OCI-M1 (cell line): ENCODE data around the gene NEBL.

ENCODE experiments used
- DNase-seq: peaks from one replicate; lab custom pipeline; 2025; lab: John Stamatoyannopoulos, UW

NEBL gene

DNA sequence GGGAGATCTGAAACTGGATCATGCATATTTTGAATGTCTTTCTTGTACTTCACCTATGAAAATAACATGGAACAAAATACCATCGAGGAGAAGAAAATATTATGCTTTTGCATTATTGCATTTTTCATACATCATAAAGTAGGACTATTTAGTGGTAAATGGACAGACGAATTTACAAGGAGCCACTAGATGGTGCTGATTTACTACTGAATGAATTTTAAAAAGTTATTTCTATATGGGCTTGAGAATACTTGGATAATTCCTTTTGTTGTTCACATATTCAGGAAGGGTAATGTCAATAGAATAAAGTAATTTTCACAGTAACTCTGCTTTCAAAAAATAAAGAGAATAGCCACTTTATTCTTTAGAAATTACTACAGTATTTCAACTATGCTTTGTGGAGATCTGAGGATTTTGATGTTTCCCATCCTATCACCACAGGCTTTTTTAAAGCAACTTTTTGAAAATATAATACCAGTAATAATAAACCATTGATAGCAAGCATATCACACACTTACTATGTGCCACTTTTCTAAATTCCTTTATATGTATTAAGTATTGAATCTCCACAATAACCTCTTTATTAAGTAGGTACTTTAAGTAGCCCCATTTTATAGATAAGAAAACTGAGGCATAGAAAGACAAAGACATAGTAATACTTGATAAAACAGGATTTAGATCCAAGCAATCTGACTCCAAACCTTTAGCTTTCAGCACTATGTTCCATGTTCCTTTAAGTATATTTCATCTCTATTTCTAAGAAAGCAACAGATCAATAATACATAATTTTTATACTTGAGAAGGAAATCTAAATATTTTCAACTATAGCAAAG, 38.6 kb downstream of the NEBL start:
- DNase-seq: peak; percentile 70

DNA sequence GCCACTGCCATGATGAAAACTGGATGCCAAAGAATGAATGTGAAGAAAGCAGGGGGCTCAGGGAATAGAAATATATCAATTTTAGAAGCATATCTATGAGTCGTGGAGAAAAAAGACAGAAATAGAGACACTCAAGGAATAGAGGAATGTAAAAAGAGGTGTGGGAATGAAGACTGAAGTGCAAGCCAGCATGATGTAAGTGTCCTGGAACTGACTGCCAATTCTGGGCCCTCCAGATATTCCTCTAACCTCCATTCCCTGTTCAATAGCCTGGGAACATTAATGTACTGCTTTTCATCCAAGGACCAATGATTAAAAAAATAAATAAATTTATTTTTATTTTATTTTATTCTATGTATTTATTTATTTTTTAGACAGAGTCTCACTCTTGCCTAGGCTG, 40.6 kb downstream of the NEBL start:
- no peak for DNase-seq

DNA sequence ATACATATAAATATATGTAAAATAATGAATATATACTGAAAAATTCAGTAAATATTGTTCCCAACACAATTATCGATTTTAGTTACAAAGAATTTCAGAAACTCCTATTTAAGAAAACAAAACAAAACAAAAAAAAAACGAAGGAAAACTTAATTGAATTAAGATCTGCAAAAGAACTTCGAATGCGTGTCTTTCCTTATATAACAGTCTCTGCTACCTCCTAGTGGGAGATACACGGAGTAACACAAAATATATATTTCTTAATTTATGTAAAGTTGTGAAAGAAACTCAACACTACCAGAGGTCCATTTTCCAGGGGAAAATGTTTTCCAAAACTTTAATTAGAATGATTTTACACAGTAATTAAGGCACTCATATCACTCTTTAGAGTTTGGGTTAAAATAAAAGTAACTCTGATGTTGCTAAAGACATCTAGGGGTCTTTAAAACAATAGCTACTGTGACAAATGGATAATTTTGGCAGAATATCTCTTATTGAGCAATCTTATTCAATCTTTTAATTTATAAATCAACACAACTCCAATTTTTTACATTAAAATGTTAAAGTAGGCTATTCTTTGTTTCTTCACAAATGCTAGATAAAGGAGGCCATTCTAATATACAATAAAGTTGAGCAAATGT, 41.6 kb downstream of the NEBL start:
- DNase-seq: peak; percentile 66

DNA sequence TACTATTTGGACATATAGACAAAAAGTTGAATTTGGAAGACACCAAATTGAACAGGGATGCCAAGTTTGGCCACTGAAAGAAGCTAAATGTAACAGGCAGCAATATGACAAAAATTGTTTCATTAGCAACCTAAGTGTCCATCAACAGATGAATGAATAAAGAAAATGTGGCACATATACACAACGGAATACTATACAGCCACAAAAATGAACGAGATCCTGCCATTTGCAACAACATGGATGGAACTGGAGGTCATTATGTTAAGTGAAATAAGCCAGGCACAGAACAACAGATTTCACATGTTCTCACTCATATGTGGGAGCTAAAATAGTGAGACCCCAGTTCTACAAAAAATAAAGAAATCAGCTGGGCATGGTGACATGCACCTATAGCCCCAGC, 43.8 kb downstream of the NEBL start:
- no peak for DNase-seq

DNA sequence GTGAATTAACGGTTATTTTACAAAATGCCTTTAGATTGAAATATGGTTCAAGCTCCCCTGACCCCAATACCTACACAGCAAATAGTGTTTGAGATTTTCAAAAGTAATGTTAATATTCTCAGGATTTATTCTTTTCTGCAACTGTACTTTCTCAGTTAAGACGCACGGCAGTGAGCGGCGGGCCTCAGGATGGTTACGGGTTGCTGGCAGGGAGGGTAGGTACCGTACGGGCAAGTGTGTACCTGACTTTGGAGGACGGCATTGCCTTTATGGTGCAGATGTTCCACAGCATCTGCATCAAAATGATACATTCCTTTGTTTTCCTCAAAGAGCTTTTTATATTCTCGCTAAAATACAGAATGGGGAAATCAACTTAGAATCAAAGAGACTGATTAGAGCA, 44.8 kb downstream of the NEBL start:
- DNase-seq: no peak

DNA sequence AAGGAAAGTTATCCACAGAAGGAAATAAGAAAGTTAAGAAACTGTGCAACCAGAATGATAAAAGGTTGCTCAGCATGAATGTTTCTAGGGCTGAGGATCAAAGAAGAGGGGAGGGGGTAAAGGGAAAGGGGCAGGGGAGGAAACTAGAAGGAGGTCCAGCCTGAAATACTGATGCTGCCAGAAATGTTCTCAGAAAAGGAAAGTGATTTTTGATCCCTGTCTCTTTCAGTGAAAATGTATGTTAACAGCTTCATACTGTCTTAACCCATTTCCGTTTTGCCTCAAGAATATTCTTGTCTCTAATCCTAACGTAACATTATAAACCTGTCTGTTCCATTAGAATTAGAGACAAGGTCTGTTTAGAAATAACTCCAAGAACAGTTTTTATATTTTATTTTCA, 49.6 kb downstream of the NEBL start:
- no peak for DNase-seq

DNA sequence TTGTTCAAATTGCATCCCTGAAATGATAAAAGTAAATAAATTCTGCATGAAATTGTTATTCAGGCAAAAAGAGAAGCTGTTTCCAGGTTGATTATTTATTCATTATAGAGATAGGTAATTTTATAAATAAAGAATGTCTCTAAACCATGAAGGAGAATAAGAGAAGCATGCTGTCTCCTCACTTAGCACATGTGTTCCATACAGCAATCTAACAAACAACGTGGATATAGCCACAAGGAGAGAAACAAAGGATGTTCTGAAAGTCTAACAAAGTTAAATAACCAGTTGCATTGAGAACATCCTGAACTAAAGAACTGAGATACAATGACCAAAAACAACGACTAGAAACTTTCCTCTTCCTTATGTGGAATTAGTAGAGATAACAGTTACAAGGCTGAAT, 50.8 kb downstream of the NEBL start:
- no peak for DNase-seq

DNA sequence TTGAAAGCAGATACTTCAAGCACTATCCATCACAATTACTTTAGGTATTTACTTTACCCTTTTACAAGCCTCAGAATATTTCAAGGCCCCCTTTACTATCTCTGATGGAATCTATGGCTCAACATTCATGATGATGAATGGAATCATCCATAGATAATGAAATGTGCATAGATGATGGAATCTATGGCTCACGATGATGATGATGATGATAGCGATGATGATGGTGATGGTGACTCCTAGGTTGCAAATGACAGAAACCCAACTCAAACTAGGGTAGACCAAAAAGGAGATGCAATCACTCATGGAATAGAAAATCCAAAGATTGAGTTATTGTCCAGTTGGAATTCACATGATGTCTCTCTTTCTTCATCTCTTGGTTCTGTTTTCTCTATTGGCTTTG, 55.7 kb downstream of the NEBL start:
- no peak for DNase-seq

DNA sequence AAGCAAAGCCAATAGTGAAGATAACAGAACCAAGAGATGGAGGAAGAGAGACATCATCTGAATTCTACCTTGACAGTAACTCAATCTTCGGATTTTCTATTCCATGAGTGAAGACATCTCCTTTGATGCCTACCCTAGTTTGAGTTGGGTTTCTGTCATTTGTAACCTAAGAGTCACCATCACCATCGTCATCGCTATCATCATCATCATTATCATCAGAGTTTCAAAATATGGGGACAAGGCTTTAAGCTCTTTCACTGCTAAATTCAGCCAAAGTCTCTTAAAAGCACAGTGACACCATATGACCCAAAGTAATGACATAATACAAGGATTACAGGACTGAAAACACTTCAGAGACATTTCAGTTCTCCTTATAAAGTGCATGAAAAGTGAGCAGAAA, 57.2 kb downstream of the NEBL start:
- no peak for DNase-seq

DNA sequence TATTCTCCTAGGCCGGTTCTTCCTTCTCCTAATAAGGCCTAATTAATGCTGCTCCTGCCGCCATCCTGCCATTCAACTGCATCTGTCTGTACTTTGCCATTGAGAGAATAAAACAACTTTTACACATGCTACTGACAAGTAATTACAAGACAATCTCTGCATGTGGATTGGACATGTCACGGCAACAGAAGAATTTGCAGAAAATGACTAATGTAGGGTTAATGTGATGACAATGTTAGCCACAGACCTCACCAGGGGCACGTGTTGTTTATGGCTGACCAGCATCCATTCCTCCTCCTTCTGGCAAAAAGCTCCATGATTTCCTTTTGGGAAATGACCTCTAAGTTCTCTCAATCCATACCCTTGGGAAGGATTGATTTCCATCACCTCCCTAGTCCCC, 58.0 kb downstream of the NEBL start:
- DNase-seq: no peak

DNA sequence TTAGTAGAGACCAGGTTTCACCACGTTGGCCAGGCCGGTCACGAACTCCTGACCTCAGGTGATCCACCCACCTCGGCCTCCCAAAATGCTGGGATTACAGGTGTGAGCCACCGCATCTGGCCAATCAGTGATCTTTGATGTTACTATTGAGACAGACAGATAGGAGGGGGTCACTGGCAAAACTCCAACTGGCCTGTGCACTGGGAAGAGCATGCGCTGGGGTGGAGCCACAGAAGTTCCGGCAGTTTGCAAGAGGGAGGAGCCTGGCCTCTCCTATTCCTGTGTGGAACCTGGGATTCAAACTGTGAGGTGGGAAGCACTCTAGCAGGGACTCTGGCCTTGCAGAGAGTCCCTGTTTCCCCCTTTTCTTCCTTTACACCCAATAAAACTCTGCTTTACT, 60.7 kb downstream of the NEBL start:
- no peak for DNase-seq

DNA sequence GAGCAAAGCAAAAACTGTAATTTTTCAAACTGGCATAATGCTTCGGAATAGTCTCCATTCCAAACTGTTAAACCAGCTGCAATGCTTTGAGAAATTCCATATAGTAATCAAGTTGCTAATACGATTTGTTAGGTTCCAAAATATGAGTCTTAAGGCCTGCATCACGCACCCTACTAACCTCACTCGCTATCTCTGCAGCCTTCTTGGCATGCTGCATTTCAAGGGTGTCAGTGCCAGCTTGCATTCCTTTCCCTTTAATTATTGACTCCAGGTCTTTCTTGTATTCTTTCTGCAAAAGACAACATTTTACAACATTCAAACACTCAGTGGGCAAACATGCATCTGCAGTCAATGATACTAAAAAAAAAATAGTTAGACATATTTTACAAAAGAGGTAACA, 61.8 kb downstream of the NEBL start:
- DNase-seq: no peak

DNA sequence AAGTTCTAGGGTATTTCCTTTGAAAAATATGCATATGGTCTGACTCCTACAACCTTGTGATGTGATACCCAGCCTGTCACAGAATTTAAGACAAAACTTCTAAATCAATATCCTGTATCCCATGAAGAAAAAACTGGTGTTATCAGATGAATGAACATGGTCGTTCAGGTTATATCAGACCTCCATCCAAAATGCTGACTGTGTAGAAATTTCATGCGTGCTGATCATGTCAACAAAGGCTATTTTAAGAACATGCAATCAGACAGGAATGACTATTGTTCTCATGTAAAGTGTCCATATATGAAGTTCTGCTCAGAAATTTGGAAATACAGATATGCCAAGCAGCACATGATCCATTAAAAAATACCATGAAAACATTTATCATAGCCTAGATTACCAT, 62.3 kb downstream of the NEBL start:
- DNase-seq: no peak

DNA sequence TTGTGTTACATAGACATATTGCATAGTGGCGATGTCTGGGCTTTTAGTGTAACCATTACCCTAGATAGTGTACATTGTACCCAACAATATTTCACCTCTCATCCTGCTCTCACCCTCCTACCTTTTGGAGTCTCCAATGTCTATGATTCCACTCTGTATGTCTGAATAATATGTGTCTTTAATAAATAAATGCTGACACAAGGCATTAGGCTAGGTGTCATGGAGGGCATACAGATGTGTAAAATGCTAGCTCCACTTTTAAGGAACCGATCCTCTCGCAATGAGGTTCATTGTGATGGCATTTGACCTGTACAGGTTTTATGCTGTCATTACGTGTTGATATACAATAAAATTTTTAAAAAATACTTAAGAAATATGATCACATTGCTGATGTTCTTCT, 74.3 kb downstream of the NEBL start:
- no peak for DNase-seq

DNA sequence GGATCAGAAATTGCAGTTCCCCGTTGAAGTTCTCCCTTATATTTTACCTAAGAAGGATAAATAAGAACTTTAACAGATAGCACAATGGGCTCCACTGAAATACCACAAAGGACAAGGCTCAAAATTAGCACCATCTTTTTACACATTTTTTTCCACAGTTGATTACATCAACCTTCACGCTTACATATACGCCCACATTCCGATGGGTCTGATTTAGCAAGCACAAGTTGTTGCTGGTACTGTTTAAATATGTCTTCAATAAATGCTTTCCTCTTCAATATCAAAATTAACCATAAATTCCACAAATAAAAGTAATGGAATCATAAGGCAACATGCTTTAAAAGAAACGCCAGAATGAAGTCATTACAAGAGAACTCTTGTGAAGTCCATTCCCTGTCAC, 79.5 kb downstream of the NEBL start:
- no peak for DNase-seq

DNA sequence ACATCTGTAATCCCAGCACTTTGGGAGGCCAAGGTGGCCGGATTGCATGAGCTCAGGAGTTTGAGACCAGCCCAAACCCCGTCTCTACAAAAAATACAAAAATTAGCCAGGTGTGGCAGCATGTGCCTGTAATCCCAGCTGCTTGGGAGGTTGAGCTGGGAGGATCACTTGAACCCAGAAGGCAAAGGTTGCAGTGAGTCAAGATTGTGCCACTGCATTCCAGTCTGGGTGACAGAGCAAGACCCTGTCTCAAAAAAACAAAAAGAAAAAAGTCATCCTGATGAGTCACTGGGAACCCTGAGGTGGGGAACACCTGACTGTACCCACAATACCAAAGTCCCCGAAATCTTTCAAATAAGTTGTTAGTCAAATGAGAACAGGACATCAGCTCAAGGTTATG, 80.0 kb downstream of the NEBL start:
- DNase-seq: no peak

DNA sequence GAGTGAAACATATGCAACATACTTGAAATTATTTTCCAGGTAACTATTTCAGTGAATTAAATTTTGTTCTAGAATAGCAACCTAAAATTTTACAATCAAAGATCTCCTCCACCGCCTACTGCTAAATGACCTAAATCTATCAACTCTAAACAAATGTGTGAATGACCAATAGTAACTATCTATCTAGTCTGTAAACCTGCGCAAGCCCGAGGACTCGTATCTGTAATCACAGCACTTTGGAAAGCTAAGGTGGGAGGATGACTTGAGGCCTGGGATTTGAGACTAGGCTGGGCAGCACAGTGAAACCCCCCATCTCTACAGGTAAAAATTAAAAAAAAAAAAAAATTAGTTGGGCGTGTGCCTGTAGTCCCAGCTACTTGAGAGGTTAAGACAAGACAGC, 83.0 kb downstream of the NEBL start:
- no peak for DNase-seq

DNA sequence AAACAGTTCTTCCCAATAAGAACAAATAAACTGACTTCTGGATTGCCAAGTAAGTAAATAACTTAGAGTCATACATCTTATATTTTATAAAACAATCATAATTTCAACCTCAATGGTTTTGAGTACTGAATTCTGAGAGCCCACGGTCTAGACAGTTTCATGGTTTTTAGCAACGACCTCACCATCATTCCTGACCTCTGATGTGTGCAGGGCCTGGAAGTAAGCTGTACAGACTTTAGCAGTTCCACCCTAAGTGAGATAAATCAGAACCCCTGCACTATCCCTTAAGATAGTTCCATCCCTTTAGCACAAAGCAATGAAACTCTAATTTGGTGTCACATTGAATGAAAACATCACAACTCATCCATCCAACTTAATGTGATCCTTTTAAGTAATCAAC, 86.0 kb downstream of the NEBL start:
- no peak for DNase-seq

DNA sequence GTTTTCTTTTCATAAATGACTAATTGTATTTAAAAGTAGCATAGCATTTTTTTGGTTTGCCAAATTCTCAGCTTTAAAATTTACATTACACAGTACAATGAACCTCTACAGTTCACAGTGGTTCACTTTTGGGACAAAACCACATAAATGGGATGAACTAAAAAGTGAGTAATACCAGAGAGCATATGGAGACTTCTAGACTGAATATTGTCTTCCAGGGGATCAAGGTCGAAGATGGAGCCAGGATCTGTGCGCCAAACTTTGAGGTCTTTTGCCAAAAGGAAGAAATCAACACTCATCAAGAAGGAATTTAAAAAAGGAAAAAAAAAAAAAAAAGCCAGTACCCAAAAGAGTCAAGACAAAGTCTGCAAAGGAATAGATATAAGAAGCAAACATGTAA, 87.5 kb downstream of the NEBL start:
- no peak for DNase-seq

DNA sequence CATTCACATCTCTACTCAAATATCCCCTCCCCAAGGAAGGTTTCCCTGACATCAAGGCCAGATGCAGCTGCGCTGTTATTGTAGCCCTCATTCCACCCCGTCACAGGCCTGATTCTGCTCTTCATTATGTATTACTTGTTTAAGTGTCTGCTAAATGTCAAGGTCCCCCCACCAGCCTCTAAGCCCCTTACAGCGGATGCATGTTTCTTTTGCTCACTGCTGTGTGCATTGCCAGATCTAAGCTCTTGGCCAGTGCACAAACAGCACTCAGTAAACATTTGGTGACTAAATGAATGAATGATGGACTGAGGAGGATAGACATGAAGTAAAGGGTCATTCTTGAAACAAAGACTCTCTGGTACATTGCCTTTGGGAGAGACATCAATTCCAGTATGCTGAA, 90.6 kb downstream of the NEBL start:
- DNase-seq: no peak

DNA sequence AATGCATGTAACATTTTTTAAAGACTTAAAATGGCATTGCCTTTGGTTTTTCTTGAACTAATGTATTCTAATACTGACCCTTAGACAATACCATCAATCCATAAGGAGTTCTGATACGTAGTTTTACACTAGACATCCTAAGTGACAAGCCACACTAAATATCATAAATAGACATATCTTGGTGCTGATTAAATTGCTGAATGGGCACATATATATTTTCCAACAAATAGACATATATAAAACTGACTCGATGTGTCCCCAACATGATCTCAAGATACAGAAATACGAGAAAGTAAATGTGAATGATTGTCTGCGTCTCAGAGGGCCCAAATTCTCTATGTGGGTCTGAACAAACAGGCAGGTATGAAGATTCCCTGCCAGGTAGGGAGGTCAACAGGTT, 99.8 kb downstream of the NEBL start:
- no peak for DNase-seq

DNA sequence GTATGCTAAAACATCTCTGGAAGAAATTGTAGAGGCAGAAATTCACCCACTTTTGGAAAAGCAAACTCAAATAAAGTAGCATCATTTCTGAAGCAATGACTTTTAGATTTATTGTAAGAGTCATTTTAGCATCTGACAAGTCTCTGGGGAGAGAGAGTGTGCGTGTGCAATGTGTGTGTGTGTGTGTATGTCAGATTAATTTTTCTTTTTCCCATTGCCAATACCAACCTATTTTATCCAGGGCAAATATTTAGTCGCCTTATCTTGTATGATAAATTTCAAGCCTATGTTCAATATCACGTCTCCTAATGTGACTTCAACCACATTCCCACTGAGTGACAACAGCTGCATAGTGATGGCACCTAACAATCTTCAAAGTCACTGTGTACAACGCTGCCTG, 101.7 kb downstream of the NEBL start:
- DNase-seq: no peak

DNA sequence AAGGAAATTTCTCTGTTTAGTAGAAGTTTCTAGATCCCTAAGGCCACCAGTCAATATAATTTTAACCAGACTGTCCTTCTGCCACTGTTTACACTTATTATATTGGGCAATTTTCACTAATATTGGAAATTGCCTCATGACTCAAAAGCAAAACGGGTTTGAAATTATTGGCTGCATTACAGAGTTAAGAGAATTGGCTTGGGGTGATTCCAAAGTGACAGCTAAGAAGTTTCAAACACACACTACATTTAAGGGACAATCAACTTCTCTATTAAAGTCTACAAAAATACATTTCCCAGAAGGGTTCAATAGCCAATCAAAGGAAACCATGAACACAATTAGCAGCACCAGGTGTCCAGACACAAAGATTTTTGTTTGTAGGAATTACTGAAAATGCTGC, 111.9 kb downstream of the NEBL start:
- no peak for DNase-seq
